NCI-H1694 treated with DMSO at 0.1 percent for 48 hours (cell line): ENCODE results near the gene ACSF3.

ENCODE experiments used
- DNase-seq: peaks from one replicate; lab custom pipeline; 2025; lab: John Stamatoyannopoulos, UW

The ACSF3 gene

DNA sequence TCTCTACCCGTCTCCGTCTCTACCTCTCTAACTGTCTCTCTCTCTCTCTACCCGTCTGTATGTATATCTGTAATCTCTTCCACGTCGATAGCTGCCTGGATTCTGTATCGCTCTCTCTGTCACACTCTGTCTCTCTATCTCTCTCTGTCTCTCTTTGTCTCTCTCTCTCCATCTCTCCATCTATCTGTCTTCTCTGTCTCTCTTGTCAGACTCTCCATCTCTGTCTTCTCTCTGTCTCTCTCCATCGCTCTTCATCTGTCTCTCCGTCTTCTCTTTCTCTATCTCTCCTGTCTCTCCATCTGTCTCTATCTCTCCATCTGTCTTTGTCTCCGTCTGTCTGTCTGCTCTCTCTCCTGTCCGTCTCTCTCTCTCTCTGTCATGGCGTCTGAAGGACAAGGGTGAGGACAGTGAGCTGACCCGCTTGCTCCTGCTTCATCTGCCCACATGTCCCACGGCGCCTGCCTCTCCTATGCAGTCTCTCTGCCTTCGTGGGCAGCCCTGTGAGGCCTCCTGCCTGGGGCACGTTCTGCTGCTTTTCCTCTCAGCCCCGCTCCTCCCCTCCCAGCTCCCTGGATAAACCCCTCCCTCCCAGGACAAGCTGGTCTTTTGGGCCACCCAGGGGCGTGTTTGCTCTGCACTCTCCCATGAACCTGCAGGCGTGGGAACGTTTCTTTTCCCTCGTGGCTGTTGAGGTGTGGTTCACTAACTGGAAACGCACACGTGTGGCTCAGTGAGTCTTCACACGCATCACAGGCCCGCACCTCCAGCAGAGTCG lies 18.9 kb downstream of the ACSF3 start:
- DNase-seq: no peak

DNA sequence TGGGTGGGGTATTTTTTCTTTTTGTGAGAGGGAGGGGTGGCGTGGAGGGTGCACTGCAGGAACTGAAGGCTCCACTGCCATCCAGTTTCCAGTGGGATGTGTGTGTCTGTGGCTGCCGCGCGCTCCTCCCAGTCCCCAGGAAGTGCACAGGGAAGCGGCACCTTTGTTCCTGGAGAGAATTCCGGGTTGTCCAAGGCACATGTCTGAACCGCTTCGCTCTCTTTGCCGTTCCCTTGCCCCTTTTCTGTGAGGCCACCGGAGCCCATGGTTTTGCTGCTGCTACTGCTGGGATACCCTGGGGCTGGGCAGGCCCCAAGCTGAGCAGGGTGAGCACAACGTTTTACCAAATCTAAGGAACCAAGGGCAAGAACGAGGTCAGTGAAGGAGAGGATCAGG lies 19.5 kb downstream of the ACSF3 start:
- DNase-seq: no peak

DNA sequence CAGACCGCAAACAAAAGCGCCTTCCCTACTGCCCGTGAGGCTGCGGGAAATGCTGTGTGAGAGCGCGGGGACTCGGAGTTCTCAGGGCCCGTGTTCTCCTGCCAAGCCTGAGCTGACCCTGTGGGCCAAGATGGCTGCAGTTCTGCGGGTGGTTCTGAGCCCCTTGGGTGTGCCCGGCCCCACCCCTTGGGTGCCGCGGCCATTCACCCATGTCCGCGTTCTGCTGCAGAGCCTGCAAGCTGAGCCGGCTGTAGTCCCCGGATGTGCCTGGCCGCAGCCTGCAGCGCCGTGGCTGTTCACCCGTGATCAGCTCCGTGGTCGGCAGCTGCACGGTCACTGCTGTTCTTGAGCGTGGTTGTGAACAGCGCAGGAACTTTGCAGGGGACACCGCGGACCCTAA lies 20.0 kb downstream of the ACSF3 start:
- DNase-seq: no peak

DNA sequence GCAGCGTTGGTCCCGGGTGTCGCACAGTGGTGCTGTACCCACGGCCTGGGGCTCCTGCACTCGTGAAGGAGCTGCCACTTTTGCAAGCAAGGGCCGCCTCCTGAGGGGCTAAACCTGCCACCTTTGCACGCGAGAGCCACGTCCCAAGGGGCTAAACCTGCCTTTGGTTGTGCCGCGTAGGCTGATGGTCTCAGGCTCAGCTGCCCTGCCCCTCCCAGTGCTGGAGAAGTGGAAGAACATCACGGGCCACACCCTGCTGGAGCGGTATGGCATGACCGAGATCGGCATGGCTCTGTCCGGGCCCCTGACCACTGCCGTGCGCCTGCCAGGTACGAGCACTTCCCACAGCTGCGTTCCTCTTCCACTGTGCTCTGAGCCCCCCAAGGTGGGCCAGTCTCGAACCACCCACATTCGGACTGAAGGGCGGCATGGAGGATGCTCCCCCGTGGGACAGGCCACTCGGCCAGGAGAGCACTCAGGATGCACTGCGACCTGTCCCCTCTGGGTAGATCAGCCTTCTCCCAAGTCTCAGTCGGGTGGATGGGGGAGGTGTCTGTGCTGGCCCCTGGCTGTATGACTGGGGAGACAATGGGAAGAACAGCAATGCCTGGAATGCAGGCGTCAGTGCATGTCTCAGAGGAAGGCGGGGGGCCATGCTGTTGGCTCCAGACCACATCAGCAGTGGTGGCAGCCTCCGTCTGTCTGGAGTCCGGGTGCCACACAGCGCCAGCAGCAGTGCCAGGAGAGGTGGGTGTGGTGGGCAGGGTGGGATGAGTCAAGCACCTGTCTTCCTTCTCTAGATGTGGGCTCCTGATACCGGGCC lies 20.7 kb downstream of the ACSF3 start:
- DNase-seq: no peak

DNA sequence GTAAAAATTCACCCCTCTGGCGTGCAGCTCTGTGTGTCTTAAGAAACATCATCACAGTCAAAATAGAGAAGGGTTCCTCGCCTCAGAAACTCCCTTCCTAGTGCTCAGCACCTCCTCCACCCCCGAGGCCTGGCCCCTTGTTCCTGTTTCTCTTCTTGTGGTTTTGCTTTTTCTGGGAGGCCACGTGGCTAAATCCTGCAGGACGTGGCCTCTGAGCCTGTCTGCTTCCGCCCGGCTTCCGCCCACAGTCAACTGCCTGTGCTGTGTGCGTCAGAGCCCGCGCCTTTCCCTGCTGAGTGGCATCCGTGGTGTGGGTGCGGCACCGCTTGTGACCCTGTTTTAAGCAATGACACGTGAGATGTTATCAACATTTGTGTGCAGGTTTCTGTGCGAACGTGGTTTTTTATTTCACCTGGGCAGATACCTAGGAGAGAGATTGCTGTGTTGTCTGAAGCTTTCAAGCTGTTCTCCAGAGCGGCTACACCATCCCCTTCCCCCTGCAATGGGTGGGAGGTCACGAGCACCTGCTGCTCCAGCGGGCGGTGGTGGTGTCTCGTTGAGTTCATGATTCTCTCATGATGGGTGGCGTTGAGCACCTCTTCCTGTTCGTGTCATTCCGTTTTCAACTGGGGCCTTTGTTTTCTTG lies 21.7 kb downstream of the ACSF3 start:
- no peak for DNase-seq

DNA sequence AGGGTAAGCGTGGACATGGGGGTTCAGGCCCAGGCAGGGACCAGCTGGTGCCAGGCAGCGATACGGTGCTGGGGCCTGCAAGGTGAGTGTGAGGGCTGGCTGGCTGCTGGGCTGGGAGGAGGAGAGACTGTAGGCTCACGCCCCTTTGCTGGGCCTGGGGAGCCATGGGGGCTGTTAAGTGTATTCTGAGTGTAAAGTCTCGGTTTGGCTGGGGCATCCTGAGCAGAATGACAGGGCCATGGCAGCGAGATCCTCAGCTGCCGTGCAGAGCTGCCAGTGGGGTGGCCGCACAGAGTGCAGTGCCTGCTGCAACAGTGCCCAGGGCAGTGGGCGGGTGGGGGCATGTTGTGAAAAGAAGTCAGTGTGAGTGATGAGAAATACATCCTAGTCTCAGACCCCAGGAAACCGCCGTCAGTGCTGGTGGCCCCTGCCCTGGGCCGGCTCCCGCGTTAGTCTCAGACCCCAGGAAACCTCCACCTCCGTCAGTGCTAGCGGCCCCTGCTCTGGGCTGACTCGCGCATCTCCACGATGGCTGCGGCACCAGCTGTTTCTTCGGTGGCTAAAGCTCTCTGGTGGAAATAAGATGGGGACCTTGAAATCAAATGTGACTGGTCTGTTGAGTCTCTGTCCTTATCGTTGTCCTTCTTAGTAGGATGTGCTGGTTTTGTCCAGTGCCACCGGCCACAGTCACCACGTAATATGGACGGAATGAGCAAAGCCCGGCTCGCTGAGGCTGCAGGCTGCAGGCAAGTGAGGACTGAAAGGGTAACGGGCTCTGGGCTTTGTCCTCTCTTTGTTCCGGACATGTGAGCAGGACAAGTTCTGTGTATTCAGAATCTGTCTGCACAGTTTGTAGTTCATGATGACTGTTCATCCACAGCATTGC lies 22.9 kb downstream of the ACSF3 start:
- no peak for DNase-seq

DNA sequence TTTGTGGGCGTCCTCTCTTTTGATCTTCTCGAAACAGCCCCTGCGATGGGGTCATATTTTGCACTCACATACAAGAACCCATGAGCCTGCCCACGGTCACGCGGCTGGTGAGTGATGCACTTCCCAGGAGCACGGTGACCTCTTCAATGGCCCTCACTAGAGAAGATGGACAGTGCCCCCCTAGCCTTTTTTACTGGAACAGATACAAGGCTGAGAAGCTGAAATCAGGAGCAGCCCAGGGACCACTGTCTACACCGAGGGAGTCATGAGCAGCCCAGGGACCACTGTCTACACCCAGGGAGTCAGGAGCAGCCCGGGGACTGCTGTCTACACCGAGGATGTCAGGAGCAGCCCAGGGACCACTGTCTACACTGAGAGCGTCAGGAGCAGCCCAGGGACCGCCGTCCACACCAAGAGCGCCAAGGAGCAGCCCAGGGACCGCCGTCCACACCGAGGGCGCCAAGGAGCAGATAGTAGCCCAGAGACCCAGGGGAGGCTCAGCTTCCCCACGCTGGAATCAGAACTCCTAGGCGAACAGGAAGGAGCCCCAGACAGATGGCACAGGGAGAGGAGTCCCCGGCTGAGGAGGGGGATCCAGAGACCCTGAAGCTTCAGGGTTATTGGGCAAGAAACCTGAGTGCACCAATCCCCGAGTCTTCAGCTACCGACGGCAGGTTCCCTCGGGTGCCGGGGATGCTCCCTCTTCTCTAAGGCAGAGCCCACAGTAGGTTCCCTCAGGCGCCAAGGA lies 23.7 kb downstream of the ACSF3 start:
- no peak for DNase-seq

DNA sequence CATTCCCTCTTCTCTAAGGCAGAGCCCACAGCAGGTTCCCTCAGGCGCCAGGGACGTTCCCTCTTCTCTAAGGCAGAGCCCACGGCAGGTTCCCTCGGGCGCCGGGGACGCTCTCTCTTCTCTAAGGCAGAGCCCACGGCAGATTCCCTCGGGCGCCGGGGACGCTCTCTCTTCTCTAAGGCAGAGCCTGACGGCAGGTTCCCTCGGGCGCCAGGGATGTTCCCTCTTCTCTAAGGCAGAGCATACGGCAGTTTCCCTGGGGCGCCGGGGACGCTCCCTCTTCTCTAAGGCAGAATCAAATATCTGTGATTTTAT lies 24.3 kb downstream of the ACSF3 start:
- no peak for DNase-seq

DNA sequence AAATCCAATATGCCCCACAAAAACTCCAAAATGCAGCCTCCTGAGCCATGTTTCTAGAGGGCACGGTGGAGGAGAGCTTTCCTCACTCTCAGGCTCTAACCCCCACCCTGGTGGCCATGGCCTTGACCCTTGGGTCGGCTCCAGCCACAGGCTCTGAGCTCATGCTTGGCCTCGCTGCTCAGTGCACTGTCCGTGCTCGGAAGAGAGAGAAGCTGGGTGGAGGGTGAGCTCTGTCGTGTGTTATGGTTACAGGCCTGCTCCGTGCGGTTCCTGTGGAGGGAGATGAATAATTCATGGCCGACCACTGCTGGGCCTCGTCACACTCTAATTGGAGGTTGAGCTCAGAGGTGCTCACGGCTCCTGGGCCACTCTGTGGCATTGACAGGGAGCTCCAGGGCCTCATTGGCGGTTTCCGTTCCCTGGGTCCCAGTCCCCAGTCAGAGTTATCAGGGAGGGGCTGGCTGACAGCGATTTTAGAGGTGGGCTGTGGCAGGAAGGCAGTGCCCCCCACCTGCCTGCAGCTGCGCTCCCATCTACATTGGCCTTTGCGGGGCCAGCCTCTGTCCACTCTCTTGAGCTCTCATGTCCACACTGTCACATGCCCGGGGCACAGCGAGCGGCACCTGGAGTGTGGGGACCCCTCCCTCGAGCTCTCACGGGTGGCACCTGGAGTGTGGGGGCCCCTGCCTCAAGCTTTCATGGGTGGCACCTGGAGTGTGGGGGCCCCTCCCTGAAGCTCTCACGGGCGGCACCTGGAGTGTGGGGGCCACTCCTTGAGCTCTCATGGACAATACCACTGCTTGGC lies 24.9 kb downstream of the ACSF3 start:
- no peak for DNase-seq

DNA sequence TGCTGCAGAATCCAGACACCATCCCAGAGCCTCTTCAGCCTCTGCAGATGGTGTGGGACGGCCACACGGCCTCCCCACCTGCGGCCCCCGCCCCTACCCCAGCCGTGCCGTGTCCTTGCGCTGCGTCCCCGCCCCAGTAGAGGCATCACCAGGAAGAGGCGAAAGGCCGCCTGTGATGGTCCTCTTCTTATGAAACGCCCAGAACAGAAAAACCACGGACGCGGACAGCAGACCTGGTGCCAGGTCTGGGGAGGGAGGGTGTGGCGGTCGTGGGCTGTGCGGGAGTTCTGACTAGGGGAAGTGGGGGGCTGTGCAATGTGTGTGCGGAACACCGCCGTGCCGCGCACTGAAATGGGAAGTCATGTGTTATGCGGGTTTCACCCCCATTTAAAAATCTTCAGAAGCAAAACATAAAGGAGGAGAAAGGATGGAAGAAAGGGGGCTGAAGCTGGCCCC lies 25.5 kb downstream of the ACSF3 start:
- DNase-seq: no peak

DNA sequence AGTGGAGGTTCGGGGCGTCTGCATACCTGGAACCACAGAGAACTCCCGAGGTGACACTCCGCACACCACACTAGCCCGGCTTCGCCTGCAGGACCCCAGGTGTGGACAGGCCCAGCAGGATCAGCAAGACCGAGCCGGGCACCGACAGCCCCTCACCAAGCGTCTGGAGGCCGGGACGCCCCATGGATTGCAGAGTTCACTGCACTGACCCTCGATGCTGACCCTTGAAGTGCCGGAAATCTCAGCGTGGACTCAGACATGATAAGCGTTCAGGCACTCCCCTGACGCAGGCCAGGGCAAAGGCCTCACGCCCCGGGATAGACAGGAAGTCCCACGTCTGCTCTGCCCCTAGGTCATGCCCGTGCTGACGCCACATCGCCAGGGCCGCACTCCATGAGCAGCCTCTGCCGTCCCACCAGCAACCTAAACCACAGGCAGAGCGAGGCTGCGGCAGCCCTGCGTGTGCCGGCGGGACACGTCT lies 26.0 kb downstream of the ACSF3 start:
- no peak for DNase-seq

DNA sequence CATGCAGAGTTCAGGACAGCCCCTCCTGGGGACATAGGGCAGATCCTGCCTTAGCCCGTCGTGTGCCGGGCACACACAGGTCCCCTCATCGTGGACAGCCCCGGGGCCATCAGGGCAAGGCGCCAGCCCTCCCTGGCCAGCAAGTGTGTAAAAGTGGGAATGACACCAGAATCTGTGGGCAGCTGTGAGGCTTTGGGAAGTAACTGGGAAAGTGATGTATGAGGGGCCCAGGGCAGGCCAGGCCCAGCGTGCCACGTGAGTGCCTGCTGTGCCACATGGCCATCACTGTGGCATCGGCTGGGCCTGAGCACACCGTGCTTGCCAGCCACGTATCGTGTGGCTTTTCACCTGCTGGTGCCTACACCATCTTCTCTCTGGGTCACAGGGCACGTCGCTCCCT lies 26.6 kb downstream of the ACSF3 start:
- no peak for DNase-seq

DNA sequence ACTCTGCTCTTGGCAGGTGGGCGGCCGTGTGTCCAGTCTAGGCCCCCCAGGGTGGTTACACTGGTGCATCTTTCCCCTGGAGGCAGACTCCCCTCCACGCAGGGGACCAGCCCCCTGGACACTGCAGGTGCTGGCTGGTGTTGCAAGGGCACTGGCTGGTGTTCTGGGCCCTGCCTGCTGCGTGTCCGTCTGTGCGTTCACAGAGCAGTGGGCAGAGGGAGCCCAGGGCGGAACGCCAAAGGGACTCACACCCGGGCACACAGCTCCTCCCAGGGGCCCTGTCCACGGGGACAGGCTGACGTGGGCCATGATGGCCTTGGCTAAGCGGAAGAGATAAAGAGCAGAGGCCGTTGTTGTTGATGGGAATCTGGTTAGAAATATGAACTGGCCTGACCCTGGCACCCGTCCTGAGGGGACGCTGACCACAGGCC lies 27.3 kb downstream of the ACSF3 start:
- no peak for DNase-seq

DNA sequence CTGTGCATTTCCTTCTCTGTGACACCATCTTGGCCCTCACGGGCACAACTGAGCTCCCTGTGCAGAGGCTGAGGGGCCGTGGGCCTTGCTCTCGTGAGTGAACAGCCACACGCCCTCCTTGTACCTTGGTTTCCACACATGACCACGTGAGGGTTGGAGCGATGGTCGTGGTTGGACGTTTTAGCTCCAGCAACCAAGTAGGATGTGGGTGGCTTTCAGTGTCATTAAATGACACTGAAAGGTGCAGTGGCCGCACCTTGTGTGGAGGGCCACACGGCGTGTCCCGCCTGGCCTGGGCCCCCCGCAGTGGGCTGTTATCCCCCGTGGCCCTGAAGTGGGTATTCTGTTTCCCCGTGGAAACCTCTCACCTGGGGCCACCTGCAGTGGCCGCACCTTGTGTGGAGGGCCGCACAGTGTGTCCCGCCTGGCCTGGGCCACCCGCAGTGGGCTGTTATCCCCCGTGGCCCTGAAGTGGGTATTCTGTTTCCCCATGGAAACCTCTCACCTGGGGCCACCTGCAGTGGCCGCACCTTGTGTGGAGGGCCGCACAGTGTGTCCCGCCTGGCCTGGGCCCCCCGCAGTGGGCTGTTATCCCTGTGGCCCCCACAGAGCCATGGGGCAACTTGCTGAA lies 28.2 kb downstream of the ACSF3 start:
- no peak for DNase-seq

DNA sequence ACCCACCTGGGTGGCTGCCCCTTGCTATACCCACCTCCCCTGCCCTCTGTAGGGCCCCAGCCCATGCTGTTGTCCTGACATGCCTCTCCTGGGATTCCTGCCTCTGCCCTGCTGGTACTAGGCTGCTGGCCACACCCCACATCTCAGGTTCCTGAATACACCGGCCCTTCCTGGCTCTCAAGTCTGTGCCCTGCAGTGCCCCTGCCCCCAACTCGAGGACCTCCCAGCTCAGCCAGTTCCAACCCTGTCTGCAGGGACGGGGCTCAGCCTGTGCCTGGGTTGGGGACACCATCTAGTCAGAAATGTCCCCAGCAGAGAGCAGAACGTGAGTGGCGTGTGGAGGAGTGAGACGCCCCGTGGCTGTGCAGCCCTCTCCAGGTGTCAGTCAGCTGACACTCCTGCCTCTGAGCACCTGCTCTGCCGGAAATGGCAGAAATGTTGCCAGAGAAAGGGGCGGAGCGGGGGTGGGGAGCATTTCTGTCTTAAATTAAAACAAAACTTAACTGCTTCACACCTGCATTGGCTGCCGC lies 28.7 kb downstream of the ACSF3 start:
- no peak for DNase-seq

DNA sequence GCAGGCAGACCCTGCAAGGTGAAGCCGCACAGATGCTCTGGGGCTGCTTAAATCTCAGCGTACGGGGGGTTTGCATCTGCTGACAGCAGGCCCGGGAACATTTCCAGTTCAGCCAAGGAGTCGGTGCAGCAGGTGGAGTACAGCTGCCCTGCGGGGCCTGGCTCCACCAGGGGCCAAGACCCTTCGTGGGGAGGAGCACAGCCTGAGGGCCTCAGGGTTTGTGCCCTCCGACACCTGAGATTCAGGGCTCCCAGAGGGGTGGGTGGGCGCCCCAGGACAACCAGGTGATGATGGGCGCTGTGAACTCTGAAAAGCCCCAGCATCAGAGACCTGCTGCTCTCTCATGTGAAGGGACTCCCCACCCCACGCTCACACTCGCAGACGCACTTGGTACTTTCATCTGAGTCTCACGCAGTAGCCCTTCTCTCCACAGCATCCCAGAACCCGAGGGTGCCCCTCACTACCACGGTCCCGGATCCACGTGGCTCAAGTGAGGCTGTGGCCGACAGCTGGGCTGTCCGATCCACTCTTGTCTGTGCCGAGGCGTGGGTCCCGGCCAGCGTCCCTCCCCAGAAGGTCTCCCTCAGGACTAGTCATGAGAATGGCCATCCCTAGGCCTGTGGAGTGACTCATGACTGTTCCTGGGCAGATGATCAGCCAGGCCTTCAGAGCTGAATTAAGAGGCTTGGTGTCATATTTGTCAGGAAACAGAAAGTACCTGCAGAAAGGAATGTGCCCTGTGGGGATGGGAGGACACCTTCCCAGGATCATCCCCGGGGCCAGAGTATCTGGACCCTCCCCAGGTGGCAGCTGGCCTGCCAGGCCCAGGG lies 29.6 kb downstream of the ACSF3 start:
- no peak for DNase-seq

DNA sequence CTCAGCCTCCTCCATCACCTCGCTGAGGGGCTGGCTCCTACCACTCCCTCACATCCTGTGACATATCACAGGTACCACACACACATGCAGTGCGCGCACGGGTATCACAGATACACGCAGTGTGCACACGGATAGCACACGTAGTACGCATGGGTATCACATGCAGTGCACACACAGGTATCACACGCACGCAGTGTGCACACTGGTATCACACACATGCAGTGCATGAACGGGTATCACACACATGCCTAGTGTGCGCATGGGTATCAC lies 30.1 kb downstream of the ACSF3 start:
- DNase-seq: no peak

DNA sequence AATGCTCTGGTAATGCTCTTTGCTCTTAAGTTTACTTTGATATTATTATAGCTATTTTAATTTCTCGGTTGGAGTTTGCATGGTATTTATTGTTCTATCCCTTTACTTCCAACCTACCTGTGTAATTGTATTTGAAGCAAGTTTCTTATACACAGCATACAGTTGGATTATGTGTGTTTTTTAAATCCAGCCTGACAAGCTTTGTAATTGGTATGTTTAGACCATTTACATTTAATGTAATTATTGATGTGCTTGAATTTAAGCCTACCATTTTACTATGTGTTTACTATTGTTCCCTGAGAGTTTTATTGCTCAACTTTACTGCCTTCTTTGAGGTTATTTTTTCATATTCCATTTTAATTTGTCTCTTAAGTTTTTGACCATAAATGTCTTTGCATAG lies 35.7 kb downstream of the ACSF3 start:
- DNase-seq: no peak

DNA sequence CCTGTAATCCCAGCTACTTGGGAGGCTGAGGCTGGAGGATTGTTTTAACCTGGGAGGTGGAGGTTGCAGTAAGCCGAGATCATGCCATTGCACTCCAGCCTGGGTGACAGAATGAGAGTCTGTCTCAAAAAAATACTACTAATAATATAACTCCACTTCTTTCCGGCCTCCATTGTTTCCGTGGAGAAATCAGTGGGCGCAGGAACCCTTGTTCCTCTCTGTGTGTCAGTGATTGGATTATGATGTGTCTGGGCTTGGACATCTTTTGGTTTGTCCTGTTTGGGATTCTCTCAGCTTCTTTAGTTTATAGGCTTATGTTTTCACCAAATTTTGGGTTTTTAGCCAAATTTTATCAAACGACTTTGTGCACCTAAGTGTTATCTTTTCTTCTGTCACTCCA lies 36.8 kb downstream of the ACSF3 start:
- no peak for DNase-seq
